Measurements from ENCODE around the gene SNX21.
"Not testable (repeated sequence)": the region's sequence is repeated elsewhere in the genome, so short reads cannot be mapped to it uniquely, and the experiment has no call there.

SNX21 gene

GRCh38 chr20:45833030-45833882, at the start of gene SNX21:
TSS of gene SNX21 (plus strand) at chr20:45833799. CDS start at chr20:45833920, 121 bp downstream.
- peak; percentile 86 for DNase-seq (ENCODE audit: low spot score)

GRCh38 chr20:45788351-45788750, 45.2 kb upstream of the SNX21 start:
- no peak for DNase-seq (ENCODE audit: low spot score)

DNA sequence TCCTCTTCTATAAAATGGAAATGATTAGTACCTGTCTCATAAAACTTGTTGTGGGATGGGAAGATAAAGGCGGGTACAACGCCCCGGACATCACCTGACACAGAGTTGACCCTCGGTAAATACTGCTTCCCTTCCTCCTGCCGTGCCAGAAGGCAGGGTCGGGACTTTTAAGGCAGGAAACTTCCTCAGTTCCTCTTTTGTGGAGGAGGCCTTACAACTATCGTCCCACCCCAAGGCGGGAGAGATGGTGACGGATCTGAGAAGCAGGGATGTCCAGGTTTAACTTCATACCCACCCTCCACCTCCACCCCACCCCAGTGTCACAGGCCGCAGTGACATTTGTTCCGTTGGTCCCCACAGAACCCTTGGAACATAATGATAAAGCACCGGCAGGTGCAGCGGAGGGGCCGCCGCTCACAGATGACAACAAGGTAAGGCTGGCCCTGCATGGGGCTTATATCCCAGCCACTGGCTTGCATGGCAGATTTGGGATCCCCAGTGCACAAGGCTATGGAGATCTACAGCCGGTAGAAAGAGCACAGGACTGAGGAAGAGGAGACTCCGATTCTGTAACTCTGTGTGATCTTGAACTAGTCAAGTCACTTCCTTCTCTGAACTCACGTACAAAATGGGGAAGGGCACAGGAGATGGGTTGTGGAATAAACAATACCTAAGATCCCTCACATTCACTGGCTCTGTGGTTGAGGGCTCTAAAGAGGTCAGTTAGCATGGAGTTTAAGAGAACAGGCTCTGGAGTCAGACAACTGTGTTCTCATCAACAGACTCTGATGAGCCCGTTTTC, 41.1 kb upstream of the SNX21 start:
- DNase-seq (ENCODE audit: low spot score), result no peak

DNA sequence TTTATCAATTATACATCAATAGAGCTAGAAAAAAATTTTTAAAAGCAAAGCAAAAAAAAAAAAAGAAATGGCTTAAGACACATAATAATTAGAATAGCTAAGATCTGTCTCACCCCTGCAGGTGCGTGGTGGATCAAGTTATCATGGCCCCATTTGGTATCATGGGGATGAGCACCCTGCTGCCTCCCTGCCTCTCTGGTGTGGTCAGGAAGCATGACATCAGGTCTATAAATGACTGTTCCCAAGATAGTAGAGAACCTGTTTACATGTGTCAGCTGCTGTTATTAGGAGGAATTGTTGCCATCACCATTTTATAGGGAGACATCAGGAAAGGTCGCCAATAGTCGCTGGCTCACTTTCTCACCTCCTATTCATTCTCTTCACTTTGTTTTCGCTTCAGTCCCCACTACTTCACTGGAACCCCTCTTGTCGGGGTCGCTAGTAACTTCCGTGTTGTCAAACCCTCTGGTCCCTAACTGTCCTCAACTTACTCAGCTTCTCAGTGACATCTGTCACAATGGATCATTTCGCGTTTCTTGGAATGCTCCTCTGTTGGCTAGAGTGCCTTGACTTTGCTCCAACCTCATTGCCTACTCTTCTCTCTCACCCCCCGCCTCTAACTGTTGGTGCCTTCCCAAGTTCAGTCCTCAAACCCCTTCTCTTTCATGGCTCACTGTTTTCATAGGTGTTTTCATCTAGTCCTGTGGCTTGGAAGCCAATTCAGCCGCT, 37.1 kb upstream of the SNX21 start:
- no peak for DNase-seq (ENCODE audit: low spot score)

DNA sequence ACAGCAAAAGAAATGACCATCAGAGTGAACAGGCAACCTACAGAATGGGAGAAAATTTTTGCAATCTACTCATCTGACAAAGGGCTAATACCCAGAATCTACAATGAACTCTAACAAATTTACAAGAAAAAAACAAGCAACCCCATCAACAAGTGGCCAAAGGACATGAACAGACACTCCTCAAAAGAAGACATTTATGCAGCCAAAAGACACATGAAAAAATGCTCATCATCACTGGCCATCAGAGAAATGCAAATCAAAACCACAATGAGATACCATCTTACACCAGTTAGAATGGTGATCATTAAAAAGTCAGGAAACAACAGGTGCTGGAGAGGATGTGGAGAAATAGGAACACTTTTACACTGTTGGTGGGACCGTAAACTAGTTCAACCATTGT, 36.1 kb upstream of the SNX21 start:
- not testable (repeated sequence) for DNase-seq (ENCODE audit: low spot score)

- DNase-seq (ENCODE audit: low spot score), result not testable (repeated sequence)
These were observed 35.6 kb upstream of the SNX21 start for GRCh38 chr20:45797955-45798354.

DNA sequence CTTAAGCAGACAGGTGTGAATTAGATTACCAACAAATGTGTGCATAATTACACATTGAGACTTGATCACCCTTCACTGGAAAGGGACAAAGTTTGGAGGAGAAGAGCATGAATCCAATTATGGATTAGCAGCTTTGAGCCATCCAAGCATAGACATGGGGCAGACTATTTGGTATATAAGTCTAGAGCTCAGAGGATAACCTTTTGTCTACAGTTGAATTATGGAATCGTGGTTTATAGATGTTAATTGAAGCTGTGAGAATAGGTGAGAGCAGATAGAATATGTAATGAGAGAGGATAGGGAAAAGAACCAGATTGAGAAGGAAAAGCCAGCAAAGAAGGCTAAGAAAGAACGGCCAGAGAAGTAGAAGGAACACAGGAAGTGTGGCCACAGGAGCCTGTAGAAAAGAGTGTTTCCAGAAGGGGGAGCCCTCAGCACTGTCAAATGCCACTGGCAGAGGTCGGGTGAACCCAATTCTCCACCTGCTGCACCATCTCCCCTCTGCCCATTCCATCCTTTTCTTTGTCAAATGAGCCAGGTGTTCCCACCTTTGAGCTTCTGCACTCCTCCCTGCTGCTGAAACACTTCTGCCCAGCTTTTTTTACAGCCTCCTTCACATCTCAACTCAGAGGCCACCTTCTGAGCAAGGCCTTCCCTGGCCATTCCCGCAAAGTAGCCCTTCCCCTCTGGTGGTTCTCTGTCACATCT, 34.5 kb upstream of the SNX21 start:
- peak; percentile 84 for DNase-seq (ENCODE audit: low spot score)

DNA sequence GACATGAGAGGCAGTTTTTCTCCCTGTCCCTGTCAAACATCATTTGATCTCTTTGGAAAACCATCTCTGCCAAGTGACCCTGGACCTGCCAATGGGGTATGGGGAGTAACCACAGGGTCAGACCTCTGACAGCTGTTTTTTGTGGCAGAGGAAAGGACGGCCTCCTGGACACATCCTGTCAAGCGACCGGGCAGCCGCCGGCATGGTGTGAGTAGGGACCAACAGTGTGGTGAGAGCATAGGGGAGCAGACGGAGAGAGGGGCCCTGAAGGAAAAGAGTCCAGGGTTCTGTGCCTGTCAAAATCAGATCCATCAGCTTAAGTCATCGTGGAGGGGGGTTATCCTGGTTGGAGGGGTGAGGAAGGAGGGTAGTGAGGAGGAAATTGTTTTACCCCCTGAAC, 31.7 kb upstream of the SNX21 start:
- DNase-seq (ENCODE audit: low spot score), result no peak

DNA sequence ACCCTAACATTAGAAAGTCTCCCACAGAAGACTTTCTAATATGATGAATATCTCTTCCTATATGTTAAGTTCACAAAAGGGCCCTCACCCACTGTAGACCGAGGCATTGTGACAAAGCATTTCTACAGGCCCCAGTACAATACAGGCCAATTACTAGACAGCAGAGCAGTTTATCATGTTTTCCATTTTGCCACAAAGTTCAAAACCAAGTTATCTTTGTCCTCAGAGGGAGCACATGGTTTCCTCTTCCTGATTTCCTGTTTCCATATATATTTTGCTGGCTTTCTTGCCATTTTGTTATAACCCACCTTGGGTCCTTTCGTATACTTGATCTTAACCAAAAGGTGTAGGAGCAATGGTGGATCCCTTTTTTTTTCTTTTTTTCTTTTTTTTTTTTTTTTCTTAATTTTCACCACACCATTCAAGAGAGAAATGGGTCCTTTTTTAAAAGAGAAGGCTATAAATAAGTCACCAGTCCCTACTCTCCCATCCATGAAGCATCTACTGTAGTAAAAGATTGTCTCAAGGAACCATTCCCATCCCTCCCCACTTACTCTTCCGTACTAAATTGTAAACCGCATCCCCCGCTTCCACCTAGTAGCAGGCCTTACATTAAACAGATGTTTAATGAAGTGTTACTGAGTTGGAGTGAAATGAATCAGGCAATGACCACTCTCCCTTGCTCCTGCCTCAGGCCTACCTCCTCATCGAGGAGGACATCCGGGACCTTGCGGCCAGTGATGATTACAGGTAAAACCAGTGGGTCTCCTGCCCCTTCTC, 23.2 kb upstream of the SNX21 start:
- DNase-seq (ENCODE audit: low spot score), result no peak

DNA sequence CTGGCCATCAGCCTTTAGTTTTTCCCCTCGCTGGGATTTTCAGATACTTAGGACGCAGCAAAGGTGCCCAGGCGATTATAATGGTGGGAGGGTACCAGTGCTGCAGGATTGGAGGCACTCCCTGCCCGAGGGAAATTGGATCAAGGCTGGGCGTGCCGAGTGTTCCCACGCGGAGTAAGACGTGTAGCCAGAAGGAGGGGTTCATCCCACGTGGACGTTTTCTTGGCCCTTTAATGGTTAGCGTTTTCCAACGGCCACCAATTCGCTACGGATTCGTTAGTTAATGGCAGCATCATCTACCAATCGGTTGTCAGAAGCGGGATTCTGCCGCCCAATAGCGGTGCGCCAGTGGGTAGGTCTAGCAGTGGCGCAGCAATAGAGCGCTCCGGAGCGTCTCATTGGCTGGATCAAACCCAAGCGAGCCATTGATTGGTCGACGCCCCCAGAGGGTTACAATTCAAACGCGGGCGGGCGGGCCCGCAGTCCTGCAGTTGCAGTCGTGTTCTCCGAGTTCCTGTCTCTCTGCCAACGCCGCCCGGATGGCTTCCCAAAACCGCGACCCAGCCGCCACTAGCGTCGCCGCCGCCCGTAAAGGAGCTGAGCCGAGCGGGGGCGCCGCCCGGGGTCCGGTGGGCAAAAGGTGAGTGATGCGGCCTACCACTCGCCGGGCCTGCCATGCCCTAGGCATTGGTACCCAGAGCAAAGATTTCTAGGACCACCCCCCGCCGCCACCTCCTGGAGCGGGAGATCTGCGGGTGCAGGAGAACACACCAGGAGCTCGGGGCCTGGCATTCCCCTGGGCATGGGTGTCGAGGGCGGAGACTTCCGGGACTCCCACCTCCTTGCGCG, 21.2 kb upstream of the SNX21 start, which contains the start of gene UBE2C:
Gene UBE2C (plus strand): TSS at position 488 of the 849 bp plus-strand sequence. CDS start 52 bp downstream, at position 540.
- DNase-seq (ENCODE audit: low spot score), result peak; percentile 98

DNA sequence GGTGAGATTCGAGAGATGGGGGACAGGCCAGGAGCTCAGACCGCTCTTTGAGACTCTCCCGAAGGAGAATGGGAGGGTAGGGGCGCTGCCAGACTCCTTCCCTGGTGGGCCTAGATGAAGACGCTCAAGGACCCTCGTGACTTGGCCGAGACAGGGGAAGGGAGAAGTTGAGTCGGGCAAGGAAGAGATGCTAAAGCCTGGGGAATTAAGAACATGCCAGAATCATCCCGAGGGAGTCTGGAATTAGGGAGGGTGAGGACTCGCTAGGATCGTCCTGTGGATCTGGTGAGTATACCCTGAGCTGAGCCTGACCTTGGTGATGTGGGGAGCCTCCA, 20.6 kb upstream of the SNX21 start:
- no peak for DNase-seq (ENCODE audit: low spot score)

- no peak for DNase-seq (ENCODE audit: low spot score)
These were observed 20.1 kb upstream of the SNX21 start for GRCh38 chr20:45813489-45813888.

- DNase-seq (ENCODE audit: low spot score), result no peak
These were observed 19.3 kb upstream of the SNX21 start for GRCh38 chr20:45814314-45814713.

DNA sequence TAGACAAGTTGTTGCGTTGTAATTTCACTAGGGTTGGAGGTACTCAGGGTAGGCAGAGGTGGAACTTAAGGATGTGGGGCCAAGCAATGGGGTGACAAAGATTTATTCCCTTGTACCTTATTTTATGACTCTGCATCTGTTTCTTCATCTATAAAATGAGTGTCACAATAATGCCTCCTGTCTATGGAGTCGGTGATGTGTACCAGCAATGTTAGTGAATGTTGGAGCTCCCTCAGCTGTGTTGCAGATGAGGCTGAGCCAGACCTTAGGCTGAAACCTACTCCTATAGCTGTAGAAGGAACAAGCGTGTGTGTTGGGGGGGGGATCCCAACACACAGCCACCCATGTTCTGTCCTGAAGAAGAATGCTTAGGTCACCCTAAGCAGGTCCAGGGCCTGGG, 16.6 kb upstream of the SNX21 start:
- no peak for DNase-seq (ENCODE audit: low spot score)

- no peak for DNase-seq (ENCODE audit: low spot score)
These were observed 16.0 kb upstream of the SNX21 start for GRCh38 chr20:45817376-45818194.

DNA sequence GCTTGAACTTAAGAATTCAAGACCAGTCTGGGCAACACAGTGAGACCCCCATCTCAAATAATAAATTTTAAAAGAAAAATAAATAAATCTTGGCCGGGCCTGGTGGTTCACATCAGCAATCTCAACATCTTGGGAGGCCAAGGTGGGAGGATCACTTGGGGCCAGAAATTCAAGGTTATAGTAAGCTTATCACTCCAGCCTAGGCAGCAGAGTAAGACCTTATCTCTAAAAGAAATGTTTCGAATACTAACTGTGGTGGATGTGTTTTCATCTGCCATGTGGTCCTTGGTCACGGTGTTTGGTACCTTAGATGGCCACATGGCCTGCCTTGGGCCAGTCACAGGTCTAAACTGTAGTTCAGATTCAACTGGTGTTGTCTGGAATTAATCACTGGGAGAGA, 15.4 kb upstream of the SNX21 start:
- DNase-seq (ENCODE audit: low spot score), result no peak

GRCh38 chr20:45819466-45819865, 14.1 kb upstream of the SNX21 start:
- no peak for DNase-seq (ENCODE audit: low spot score)

- DNase-seq (ENCODE audit: low spot score), result no peak
These were observed 11.7 kb upstream of the SNX21 start for GRCh38 chr20:45821947-45822346.

DNA sequence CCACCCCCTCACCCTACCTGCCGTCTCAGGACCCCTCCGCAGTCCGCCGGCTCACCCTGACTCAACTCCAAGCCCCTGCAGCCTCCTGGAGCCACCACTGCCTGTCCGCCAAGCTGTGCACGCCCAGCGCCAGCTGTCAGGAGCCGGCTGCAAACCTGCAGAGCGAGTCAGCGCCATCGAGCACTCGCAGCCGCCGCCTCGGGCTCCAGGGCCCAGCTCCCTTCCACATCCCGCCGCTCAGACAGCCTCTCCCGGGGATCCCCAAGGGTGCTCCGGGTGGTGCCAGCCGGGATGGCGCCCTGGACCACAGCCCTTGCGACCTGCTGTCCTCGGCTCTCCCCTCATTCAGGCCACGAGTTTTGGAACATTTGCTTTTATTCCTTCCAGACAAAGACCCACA, 10.7 kb upstream of the SNX21 start:
- DNase-seq (ENCODE audit: low spot score), result peak; percentile 70

Measured in D341Med (cell line).